ENCODE results near the gene KRT75.

KRT75 gene

DNA sequence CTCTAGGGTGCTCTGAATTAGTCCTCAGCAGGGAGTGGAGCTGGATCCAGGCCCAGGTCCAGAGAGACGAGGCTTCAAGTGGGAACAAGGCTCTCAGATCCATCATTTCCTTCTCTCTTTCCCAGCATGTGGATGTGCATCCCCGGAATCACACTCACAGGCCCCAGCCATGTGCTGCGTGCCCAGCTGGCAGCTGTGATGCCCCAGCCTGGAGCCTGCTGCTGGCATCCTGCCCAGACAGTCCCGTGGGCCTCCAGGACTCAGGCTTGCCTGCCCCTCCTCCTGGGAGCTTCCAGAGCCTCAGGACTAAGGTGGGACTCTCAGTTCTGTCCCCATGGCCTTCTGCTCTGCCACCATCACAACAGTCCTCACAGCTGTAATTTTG lies 42.6 kb downstream of the KRT75 start:
- no peak for DNase-seq (ENCODE audit: low read depth)

DNA sequence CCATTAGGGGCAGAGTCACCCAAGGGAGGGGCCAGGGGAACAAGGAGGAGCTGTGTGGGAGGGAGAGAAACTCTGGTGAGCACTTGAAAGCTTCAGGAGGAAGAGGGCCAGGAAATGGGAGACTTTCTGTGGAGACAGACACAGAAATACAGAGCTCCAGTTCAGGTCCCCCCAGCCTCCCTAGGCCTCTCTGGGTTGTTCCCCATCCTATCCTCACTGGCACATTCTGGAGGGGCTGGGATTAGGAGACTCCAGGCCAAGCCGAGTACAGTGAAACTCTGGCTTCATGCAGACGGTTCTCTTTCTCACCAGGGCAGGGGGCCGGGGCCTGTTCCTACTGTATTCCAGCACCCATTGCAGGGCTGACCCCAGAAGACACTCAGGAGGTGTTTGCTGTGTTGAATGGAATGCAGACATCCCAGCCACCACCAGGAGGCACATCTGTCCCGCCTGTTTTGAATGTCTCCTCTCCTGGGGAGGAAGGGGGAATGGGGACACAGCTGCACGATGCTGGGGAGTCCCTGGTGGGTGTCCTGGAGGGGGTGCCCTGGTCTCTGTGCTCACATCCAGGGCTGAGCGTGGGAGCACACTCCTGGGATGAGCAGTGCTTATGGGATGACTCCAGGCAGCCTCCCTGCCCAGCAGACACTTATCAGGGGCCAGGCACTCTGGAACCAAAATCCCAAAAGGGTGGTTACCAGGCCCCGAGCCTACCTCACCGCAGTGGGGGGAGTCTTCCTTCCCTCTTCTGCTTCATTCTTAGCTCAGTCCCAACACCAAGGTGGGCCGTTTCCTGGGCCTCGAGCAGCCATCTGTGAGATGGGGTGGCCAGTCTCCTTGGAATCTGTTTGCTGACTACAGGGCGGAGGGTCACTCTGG lies 43.2 kb downstream of the KRT75 start:
- no peak for DNase-seq (ENCODE audit: low read depth)

DNA sequence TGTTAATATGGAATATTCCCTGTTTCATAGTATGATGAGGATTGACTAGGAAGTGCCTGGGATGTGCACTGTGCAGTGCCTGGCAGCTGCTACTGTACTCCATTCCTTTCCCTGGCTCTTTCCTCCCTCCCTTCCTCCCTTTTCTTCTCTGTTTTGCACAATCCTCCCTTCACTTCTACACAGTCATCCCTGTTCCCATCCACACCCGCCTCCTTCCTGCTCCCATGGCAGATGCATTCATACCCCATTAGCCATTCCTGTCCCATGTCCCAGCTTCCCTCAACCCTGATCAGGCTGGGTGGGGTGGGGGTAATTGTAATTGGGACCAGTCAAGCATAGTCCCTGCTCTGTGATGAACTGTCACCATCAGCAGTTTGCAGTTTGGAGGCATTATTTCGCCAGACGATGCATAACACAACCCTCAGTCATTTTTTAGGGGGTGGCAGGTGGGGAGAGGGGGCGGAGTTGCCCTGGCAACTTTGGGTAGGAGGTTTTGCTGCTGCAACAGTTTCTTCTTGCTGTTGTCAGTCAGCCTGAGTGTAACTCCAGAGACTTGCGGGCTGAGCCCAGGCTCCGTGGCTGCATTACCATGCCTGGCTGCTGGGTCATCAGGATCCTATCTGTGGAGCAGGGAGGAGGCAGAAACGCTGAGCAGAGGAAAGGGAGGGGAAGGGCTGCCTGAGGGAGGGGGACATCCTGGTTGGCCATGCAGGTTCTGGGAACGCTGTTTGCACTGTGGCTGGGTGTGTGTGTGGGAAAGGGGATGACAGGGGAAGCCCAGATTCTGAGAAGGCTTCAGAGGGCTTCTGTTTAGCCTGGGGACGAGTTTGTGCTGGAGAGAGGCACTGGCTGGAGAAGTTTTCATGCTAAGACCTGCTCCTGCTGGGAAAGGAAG lies 44.6 kb downstream of the KRT75 start:
- DNase-seq (ENCODE audit: low read depth) = peak; percentile 25

DNA sequence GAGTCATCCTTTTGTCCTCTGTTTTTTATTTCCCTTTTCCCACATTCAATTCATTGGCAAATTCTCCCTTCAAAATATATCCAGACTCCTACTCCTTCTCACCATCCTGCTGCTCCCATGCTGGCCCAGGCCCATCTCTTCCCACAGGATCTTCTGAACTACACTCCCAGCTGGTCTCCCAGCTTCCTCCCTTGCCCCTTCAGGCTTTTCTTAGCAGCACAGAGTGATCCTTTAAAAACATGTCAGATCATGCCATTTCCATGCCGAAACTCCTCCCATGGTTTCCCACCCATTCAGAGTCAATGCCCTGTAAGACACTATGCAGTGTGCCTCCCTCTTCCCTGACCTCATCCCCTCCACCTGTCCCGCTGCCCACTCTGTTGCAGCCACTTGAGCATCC lies 46.3 kb downstream of the KRT75 start:
- no peak for DNase-seq (ENCODE audit: low read depth)

DNA sequence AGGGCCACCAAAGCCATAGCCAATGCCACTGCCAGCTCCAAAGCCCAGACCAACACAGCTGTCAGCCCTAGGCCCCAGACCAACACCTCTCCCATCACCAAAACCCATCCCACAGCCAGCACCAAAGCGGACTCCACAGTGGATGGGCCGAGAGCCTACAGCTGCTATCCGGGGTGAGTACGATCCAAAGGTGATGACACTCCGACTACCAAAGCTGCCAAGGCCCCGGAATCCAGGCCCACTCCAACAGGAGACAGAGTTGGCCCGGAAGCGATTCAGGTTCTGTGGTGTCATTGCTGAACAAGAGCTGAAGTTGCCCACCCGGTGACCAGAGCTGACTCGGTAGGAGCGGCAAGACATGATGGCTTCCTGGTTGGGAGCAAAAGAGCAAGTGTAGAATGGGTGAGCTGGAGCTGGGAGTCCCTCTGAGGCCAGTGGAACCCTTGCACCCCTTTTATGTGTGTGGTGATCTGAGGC lies 48.9 kb downstream of the KRT75 start, which contains the start of gene KRT84:
KRT84 (minus strand) TSS at position 427 of the 477 bp plus-strand sequence; CDS start at position 360, 67 bp downstream.
- no peak for DNase-seq (ENCODE audit: low read depth)

DNA sequence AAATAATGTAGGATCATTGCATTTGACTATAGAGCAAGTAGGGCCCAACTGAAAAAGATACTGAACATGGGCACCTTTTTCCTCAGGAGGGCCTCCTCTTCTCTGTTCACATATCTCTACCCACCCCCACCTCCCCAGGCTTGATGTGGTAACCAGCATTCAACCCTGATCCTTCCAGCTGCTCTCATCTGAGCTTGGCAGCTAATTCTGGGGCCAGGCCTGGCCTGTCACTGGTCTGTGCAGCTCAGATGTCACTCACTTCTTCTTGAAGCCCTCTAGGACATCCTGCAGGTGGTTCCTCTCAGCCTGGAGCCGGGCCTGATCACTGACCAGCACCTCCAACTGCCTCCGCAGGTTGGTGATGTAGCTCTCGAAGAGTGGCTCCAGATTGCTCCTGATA lies 50.8 kb downstream of the KRT75 start:
- no peak for DNase-seq (ENCODE audit: low read depth)

DNA sequence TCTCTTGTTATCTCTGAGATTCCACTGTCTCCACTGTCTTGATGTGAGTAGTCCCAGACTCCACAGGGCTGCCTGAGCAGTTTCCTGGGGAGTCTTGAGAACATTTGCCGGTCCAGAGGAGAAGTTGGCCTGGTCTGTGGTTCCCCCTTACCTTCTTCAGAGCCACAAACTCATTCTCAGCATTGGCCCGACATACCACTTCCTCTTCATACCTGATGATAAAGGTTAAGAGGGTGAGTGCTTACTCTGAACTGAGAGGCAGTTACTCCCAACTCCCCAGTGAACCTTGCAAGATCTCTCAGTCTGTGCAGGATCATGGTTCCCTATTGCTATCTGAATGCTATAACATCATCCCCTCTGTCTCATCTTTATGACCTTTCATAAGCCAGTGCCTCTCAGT lies 51.3 kb downstream of the KRT75 start:
- DNase-seq (ENCODE audit: low read depth) = no peak

DNA sequence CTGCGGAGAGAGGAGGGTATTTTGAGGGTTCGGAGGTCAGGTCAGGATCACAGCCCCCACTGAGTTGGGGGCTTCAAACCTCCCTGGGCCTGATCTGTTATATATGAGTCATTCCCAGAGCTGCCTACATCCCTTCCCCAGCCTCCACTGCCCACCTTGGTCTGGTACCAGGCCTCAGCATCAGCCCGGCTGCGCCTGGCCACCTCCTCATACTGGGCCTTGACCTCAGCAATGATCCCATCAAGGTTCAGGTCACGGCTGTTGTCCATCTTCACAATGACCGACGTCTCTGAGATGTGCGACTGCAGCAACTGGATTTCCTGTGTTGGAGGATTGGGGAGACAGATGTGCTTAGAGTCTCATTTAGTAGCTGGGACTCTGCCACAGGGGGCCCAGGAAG lies 53.0 kb downstream of the KRT75 start:
- DNase-seq (ENCODE audit: low read depth) = no peak

DNA sequence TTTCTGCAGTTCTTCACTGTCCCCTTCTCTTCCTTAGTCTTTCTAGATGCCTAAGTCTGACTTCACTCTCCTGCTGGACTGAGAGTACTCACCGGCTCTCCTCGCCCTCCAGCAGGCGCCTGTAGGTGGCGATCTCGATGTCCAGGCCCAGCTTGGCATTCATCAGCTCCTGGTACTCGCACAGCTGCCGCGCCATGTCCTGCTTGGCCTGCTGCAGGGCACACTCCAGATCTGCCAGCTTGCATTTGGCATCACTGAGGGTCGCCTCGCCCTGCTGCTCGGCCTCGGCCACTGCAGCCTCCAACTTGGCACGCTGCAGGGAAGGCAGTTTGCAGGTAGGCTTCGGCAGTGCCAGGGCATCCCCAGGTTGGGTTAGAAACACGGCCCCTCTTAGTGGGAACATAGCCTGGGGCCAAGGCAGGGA lies 53.9 kb downstream of the KRT75 start:
- DNase-seq (ENCODE audit: low read depth) = no peak

DNA sequence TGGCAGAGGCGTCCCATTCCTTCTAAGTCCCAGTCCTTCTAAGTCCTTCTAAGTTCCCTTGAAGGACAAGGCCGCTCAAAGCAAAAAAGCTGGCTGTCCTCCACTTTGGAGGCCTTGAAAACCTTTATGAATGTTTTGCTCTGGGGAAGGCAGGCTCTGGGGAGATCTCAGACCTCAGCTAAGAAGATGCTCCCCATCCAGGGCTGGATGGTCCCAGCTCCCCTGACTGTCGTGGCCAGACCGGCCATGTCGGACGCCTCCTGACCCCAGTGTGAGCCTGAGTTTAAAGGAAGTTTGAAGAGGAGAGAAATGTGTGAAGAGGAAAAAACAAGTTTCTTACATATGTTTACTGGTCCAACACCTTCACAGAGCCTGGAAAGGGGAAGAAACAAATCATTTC lies 54.6 kb downstream of the KRT75 start:
- no peak for DNase-seq (ENCODE audit: low read depth)

DNA sequence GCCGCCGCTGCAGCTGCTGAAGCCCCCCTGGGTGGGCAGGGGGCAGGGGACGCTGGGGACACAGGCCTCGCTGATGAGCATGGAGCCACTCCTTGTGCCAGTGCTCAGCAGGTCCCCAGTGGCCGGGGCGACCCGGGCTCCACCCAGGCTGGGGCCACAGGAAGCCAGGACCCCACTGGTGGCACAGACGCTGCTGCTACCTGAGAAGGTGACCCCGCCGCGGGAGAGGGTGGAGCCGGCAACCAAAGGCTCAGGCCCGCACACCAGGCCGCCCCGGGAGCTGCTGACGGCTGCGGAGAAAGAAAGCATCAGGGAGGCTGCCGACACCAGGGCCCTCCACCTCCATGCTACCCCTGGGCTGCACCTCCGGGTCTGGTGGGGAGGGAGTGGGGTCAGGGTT lies 56.1 kb downstream of the KRT75 start:
- DNase-seq (ENCODE audit: low read depth) = no peak

DNA sequence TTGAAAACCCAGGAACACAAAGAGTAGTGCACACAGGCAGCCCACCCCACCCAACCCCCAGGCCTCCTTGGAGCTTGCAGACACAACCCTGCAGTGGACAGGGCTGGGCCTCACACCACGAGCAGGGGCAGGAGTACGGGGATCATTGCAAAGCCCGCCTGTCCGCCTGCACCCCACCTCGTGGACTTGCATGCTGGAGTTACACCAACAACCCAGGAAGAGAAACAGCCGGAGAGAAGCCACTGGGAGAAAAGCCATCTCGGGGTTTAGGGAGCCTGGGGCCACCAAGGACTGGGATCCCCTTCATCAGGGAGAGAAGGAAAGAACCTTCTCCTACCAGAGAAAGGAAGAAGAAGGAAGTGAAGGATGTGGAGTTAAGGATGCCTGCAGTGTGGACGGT lies 56.9 kb downstream of the KRT75 start:
- DNase-seq (ENCODE audit: low read depth) = no peak
